HG03457 (cell line): ENCODE results near the gene OPN4.

Source experiments
- ATAC-seq: cut with Tn5 transposase; IDR thresholded peaks from one replicate; pipeline ENCODE4 v1.9.1; 2021; ENCODE audit warnings: moderate number of reproducible peaks; ENCODE audit not compliant: unreplicated experiment

The OPN4 gene

DNA sequence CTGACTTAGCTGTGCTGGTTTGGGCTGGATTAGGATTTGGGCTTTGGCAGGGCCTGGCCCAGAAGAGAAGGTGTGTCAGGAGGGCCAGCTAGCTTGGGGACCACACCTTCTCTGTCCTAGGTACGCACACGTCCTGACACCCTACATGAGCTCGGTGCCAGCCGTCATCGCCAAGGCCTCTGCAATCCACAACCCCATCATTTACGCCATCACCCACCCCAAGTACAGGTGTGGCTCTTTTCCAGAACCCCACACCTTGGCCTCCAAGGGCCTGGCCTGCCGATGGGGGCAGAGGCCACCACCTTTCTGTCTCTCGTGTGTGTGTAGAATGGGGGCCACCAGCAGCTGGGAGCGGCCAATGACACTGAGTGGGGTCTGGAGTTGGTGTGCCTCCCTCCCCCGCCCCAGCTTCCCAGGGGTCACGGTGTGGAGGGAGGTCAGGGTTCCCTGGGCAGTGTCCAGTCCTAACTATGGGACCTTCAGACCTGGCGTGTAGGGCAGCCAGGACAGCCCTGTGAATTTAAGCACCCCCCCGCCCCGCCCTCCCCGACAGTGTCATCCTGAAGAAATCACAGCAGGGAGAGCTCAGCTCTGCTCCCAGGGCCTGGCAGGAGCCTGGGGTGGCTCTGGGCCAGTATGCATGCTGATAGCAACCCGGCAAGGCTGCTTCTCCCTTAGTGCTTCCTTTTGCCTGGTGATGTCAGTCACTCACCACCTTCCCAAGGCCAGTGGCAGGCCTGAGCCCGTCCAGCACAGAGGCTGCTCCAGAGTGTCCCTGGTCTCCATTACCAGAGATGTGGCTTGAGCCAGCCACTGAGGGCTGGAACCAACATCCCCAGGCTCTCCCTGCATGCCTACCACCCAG, 7.0 kb downstream of the OPN4 start:
- ATAC-seq, result no peak

DNA sequence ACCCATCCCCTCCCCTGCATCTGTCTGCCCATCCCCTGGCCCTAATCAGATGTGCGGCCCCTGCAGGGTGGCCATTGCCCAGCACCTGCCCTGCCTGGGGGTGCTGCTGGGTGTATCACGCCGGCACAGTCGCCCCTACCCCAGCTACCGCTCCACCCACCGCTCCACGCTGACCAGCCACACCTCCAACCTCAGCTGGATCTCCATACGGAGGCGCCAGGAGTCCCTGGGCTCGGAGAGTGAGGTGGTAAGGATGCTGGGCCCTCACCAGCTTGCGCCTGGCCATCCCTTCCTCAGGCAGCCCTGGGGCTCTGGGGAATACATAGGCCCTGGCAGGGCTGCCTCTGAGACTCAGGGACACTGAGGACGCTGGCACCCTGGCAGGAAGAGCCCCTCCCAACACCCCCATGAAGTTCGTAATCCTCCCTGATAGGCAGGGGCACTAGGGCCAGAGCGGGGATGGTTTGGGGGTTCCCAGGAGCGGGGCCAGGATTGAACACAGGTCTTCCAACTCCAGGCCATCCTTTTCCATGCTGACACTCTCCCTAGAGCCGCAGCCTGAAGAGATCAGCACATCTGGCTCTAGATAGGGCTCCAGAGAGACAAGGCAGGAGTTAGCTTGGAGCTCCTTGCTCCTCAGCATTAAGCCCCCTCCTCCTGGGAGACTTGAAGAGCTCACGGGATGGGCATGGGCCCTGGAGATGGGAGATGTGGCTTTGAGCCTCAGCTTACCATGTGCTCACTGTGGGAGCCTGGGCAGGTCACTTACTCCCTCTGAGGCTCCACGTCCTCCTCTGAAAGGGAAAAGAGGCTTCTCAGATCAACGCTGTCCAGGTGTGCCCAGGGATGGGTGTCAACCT, 8.1 kb downstream of the OPN4 start:
- no peak for ATAC-seq

DNA sequence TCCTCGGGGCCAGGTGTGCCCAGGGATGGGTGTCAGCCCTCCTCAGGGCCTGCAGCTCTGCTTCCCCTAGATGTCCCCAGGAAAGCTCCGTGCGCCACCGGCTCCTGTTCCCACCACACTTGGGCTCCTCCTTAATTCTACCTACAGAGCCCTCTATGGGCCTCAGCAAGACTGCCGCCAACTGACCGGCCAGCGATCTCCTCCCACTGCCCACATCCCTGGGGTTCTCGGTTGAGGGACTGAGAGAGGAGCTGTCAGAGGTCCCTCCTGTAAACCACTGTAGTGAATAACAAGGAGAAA, 8.6 kb downstream of the OPN4 start:
- ATAC-seq, result no peak

GRCh38 chr10:86663576-86664339, 9.4 kb downstream of the OPN4 start:
- ATAC-seq, result no peak

- no peak for ATAC-seq
Observed at GRCh38 chr10:86664341-86665217, 10.2 kb downstream of the OPN4 start.

DNA sequence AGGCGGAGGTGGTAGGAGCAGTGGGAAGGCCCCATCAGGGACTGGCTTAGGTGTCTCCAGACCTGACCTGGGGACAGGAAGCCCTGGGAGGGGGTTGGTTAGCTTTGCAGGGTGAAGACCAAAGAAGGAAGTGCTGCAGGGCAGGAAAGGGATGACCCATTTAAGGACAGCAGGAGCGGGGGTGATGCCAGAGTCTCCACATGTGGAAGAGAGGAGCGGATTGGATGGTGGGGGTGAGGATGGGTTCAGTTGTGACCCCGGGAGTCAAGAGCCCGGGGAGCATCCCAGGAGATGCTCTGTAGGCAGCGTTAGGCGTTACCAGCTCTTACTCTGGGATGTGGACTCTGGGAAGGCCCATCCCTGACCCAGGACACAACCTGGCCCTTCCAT, 10.9 kb downstream of the OPN4 start:
- no peak for ATAC-seq

GRCh38 chr10:86665868-86666267, 11.5 kb downstream of the OPN4 start:
- no peak for ATAC-seq

GRCh38 chr10:86666538-86666937, 12.2 kb downstream of the OPN4 start:
- no peak for ATAC-seq

GRCh38 chr10:86667421-86668181, 13.3 kb downstream of the OPN4 start:
- ATAC-seq, result no peak

GRCh38 chr10:86668297-86669165, 14.2 kb downstream of the OPN4 start, which contains the start of gene LDB3:
Gene LDB3, plus strand, starts transcription at chr10:86668511. Its CDS starts 181 bp downstream, at chr10:86668692.
- no peak for ATAC-seq

DNA sequence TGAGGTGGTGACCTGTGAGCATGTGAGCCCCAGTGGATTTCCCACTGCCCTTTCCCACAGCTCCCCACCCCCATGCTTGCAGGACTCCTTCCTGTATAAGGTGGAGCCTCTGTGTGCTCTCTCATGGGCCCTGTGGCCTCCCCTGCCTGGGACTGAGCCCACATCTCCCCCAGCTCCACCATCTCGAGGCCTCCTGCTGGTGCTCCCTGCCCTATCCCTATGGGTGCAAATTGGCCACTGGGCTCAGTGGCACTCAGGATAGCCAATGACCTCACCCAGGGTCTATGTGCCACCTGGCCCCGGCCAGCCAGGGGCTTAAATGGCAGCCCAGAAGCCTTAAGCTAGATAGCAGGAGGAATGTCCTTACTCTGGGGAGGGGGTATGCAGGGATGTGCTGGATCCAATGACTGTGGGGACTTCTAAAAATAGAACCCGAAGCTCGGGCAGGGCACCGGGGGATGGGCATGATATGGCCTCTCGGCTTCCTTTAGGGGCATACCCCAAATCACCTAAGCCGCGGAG, 16.0 kb downstream of the OPN4 start:
- ATAC-seq, result no peak

- no peak for ATAC-seq
Observed at GRCh38 chr10:86670876-86671275, 16.5 kb downstream of the OPN4 start.

- no peak for ATAC-seq
Observed at GRCh38 chr10:86671419-86671818, 17.1 kb downstream of the OPN4 start.

- no peak for ATAC-seq
Observed at GRCh38 chr10:86671985-86672710, 17.8 kb downstream of the OPN4 start.

- ATAC-seq, result no peak
Observed at GRCh38 chr10:86673216-86673826, 19.0 kb downstream of the OPN4 start.

GRCh38 chr10:86673827-86674581, 19.7 kb downstream of the OPN4 start:
- no peak for ATAC-seq

DNA sequence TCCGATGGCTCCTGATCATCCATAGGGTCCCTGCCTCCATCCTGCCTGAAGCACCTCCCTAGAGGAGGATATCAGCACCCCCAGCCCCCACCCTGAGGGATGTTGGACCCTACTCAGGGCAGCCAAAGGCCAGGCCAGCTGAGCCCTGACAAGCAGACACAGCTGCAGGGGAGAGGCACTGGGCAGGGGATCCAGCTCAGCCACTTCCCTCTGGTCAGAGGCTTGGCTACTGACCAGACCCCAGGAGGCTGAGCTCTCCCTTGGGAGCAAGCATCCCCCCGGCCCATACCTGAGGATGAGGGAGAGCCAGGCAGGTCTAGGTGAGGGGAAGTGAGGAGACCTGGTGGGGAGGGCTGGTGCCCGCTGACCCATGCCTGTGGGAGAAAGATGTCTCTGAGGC, 20.6 kb downstream of the OPN4 start:
- no peak for ATAC-seq
